ENCODE measurements around the gene SYNJ1. TPM values are rescaled to one million over a fixed set of nuclear protein-coding genes. Genes with fewer than 3 reads are reported as not detected.

The SYNJ1 gene
- total RNA-seq, 4 donors from 2014 or later: 6.5 to 13.8 (median 7.6) TPM

DNA sequence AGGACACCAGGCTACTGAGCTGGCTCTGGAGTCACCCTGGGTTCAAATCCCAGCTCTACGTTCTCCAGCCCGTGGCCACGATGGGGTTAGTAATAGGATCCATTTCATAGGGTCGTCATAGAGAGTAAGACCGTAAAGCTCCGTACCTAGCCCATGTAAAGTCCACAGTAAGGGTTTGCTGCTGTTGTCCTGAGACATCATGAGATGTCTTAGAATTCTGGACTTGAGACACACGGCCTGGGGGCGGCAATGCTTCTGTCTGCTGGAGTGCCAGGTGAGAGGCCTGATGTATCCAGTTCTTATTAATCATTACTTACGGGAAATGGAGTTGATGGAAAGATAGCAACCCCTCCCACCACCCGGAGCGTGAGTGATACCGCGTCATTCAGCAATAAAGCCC lies 146.1 kb downstream of the SYNJ1 start:
- TF ChIP-seq CTCF (IDR thresholded peaks at IDR 0.05) (no peak), POLR2A (IDR thresholded peaks at IDR 0.05) (no peak)
- no peak for DNase-seq
- H3K27me3 ChIP-seq: no peaks in the 10 kb centered on the region
- no peak overlapping the region for H3K4me3 ChIP-seq
- no peaks in the 10 kb centered on the region for H3K36me3 ChIP-seq
- intact Hi-C loops (cut with DNase I): no loop called here
- H3K4me1 ChIP-seq: no peaks in the 10 kb centered on the region
- H3K9me3 ChIP-seq: no peaks in the 10 kb centered on the region
- 89 to 92% methylated on average over 11 to 13 of the region's 13 CpGs for WGBS, 2 donors
- no peak overlapping the region for H3K27ac ChIP-seq

- H3K4me3 ChIP-seq: no peak overlapping the region
- intact Hi-C loops (cut with DNase I): no loop called here
- TF ChIP-seq POLR2A (IDR thresholded peaks at IDR 0.05) (no peak), CTCF (IDR thresholded peaks at IDR 0.05) (no peak)
- no peak overlapping the region for H3K27ac ChIP-seq
- no peaks in the 10 kb centered on the region for H3K4me1 ChIP-seq
- H3K27me3 ChIP-seq: no peaks in the 10 kb centered on the region
- WGBS, 2 donors: 93 to 98% methylated on average over 10 to 12 of the region's 13 CpGs
- no peak for DNase-seq
- no peaks in the 10 kb centered on the region for H3K9me3 ChIP-seq
- H3K36me3 ChIP-seq: no peaks in the 10 kb centered on the region
Observed at GRCh38 chr21:32580949-32581348, 146.9 kb downstream of the SYNJ1 start.

Other genes starting within 250 kb of the SYNJ1 start
- 1 to 10 TPM in 1 of 4 donors, under 1 TPM in 1, not detected in 2; 0.19 to 5.6 TPM for gene TCP10L, start 142.5 kb downstream of the SYNJ1 start, total RNA-seq
- gene CFAP298, start 115.6 kb downstream of the SYNJ1 start, total RNA-seq: 10 to 100 TPM; 24.2 to 34.8 (median 28.2) TPM
- 10 to 100 TPM; 14.4 to 46.9 (median 23.3) TPM for gene PAXBP1, start 43.7 kb upstream of the SYNJ1 start, total RNA-seq